K562 (cell line): ENCODE data around the gene LIMS2. TPM values are rescaled to one million over a fixed set of nuclear protein-coding genes. Genes with fewer than 3 reads are reported as not detected.

Source experiments
- ARHGAP35 ChIP-seq: fragments of 450-650 bp; IDR thresholded peaks from 2 replicates; pipeline ENCODE4 v1.6.1; 2018; ENCODE audit not compliant: partially characterized antibody
- BCL6 ChIP-seq: fragments of 250-450 bp; sonication (Bioruptor Pico); IDR thresholded peaks from 2 replicates; pipeline ENCODE4 v1.4.0; 2020
- CBX5 ChIP-seq: IDR thresholded peaks from 2 replicates; pipeline ENCODE4 v1.6.1; 2014; ENCODE audit warnings: low read depth, borderline replicate concordance
- CTCFL ChIP-seq: IDR thresholded peaks from 2 replicates; pipeline ENCODE4 v1.6.1; 2011; ENCODE audit warnings: borderline replicate concordance, low read depth, mild to moderate bottlenecking, moderate library complexity, low read length; ENCODE audit not compliant: insufficient read depth, poor library complexity, severe bottlenecking
- EZH2 ChIP-seq: IDR thresholded peaks from 2 replicates; pipeline ENCODE4 v1.6.1; 2012; ENCODE audit warnings: low read depth, mild to moderate bottlenecking, inconsistent platforms, low read length, borderline replicate concordance
- GTF2A2 ChIP-seq: IDR thresholded peaks from 2 replicates; pipeline ENCODE4 v1.6.1; 2016; ENCODE audit warnings: mild to moderate bottlenecking, missing genetic modification characterization, missing compliant biosample characterization
- HDGF ChIP-seq: fragments of 450-650 bp; IDR thresholded peaks from 2 replicates; pipeline ENCODE4 v1.6.1; 2016
- HLTF ChIP-seq: fragments of 450-650 bp; IDR thresholded peaks from 2 replicates; pipeline ENCODE4 v1.6.1; 2016
- NFXL1 ChIP-seq: fragments of 450-650 bp; formaldehyde crosslinking; IDR thresholded peaks from 2 replicates; pipeline ENCODE4 v1.4.0; 2021; ENCODE audit warnings: mild to moderate bottlenecking
- SIX5 ChIP-seq, 2 experiments: IDR thresholded peaks; 2 replicates each; pipeline ENCODE4 v1.6.1; 2011; ENCODE audit warnings: low read length in 2 of 2, borderline replicate concordance in 1 of 2, low read depth in 1 of 2, mild to moderate bottlenecking in 1 of 2, moderate library complexity in 1 of 2; ENCODE audit not compliant: insufficient read depth in 1 of 2
- TFAP4 ChIP-seq: sonication (generic); formaldehyde crosslinking; IDR thresholded peaks from 2 replicates; pipeline ENCODE4 v1.8.0; 2022; ENCODE audit warnings: missing genetic modification reagents, mild to moderate bottlenecking, moderate library complexity, borderline replicate concordance
- ZC3H4 ChIP-seq: sonication (generic); formaldehyde crosslinking; IDR thresholded peaks from 2 replicates; pipeline ENCODE4 v1.9.0; 2021; ENCODE audit warnings: missing genetic modification reagents, borderline replicate concordance
- ZNF165 ChIP-seq: fragments of 250-450 bp; sonication (Bioruptor Pico); IDR thresholded peaks from 2 replicates; pipeline ENCODE4 v1.4.0; 2020; ENCODE audit warnings: borderline replicate concordance
- polyA plus RNA-seq, 8 experiments: library from polyadenylated mRNA; depleted of rRNA in 4 of 8; stranded (reverse) in 5 of 8; unstranded in 3 of 8; fragments of >200 nt; fragmentation: Nextera tagmentation in 2 of 8; fragmentation: Illumina TruSeq in 1 of 8; extraction: Ambion mirVana in 2 of 8; extraction: Trizol in 1 of 8; gene quantifications; 2 replicates each; pipeline versions ENCODE4 v1.2.1 to v1.2.3, GENCODE V29; 2011 to 2014; ENCODE audit warnings: inconsistent platforms in 1 of 8, missing spikeins in 1 of 8
- total RNA-seq, 7 experiments: library from RNA; depleted of rRNA in 6 of 7; stranded (reverse); fragments of >200 nt in 6 of 7; fragmentation: Illumina TruSeq in 2 of 7; extraction: Trizol in 2 of 7; gene quantifications; 2 replicates each; pipeline versions ENCODE4 v1.2.1 to v1.2.3, GENCODE V29; 2011 to 2021; ENCODE audit warnings: low replicate concordance in 1 of 7
- TF ChIP-seq, protein P1 (sequence below), 2 experiments: fragments of 200-800 bp in 1 of 2; sonication (Bioruptor generic) in 1 of 2; sonication (generic) in 1 of 2; formaldehyde crosslinking in 1 of 2; IDR thresholded peaks in 1 of 2; conservative IDR thresholded peaks in 1 of 2; 2 replicates each; pipeline versions ENCODE4 v1.5.0 to v1.6.1; 2016 to 2020; ENCODE audit warnings: missing compliant biosample characterization in 1 of 2, missing genetic modification characterization in 1 of 2, missing genetic modification reagents in 1 of 2
- TF ChIP-seq, protein P2 (sequence below): fragments of 450-650 bp; IDR thresholded peaks from 2 replicates; pipeline ENCODE4 v1.6.1; 2016; ENCODE audit warnings: low read depth
- TF ChIP-seq, protein P3 (sequence below): sonication (generic); formaldehyde crosslinking; IDR thresholded peaks from 2 replicates; pipeline ENCODE4 v1.9.0; 2022; ENCODE audit warnings: mild to moderate bottlenecking, missing genetic modification reagents

LIMS2 gene
- total and polyA plus RNA-seq, 9 of the 15 experiments (the other 6 are each of a cell fraction or from before 2014, with no cell fraction given): 0.04 to 0.22 TPM; not detected in 7

GRCh38 chr2:127649684-127650040 is 25.7 kb downstream of the LIMS2 start (continued):
- 0 out of 4 replicates have a peak, but pooled peaks of 1 of the 2 experiments have one; percentile 14 for TF ChIP-seq SIX5 (IDR thresholded peaks at IDR 0.05; ENCODE audit: borderline replicate concordance in 1 of 2, insufficient read depth in 1 of 2, low read depth in 1 of 2, low read length in 2 of 2)
- no peak for TF ChIP-seq ZNF165 (CRISPR knock-in tag)
- TF ChIP-seq, protein P1, sequence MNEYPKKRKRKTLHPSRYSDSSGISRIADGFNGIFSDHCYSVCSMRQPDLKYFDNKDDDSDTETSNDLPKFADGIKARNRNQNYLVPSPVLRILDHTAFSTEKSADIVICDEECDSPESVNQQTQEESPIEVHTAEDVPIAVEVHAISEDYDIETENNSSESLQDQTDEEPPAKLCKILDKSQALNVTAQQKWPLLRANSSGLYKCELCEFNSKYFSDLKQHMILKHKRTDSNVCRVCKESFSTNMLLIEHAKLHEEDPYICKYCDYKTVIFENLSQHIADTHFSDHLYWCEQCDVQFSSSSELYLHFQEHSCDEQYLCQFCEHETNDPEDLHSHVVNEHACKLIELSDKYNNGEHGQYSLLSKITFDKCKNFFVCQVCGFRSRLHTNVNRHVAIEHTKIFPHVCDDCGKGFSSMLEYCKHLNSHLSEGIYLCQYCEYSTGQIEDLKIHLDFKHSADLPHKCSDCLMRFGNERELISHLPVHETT (CRISPR knock-in tag; conservative IDR thresholded peaks at IDR 0.05 in 1 of 2, IDR thresholded peaks at IDR 0.05 in 1 of 2): no peak
- no peak for TF ChIP-seq GTF2A2
- TF ChIP-seq HLTF: no peak
- no peak for TF ChIP-seq ZC3H4 (CRISPR knock-in tag)
- TF ChIP-seq NFXL1 (CRISPR knock-in tag): no peak
- no peak for TF ChIP-seq BCL6 (CRISPR knock-in tag)
- TF ChIP-seq HDGF: no peak
- no peak for TF ChIP-seq EZH2
- TF ChIP-seq TFAP4 (CRISPR knock-in tag): peak; percentile 68
- TF ChIP-seq CTCFL: peak; percentile 37
- TF ChIP-seq CBX5: no peak
- TF ChIP-seq, protein P2, sequence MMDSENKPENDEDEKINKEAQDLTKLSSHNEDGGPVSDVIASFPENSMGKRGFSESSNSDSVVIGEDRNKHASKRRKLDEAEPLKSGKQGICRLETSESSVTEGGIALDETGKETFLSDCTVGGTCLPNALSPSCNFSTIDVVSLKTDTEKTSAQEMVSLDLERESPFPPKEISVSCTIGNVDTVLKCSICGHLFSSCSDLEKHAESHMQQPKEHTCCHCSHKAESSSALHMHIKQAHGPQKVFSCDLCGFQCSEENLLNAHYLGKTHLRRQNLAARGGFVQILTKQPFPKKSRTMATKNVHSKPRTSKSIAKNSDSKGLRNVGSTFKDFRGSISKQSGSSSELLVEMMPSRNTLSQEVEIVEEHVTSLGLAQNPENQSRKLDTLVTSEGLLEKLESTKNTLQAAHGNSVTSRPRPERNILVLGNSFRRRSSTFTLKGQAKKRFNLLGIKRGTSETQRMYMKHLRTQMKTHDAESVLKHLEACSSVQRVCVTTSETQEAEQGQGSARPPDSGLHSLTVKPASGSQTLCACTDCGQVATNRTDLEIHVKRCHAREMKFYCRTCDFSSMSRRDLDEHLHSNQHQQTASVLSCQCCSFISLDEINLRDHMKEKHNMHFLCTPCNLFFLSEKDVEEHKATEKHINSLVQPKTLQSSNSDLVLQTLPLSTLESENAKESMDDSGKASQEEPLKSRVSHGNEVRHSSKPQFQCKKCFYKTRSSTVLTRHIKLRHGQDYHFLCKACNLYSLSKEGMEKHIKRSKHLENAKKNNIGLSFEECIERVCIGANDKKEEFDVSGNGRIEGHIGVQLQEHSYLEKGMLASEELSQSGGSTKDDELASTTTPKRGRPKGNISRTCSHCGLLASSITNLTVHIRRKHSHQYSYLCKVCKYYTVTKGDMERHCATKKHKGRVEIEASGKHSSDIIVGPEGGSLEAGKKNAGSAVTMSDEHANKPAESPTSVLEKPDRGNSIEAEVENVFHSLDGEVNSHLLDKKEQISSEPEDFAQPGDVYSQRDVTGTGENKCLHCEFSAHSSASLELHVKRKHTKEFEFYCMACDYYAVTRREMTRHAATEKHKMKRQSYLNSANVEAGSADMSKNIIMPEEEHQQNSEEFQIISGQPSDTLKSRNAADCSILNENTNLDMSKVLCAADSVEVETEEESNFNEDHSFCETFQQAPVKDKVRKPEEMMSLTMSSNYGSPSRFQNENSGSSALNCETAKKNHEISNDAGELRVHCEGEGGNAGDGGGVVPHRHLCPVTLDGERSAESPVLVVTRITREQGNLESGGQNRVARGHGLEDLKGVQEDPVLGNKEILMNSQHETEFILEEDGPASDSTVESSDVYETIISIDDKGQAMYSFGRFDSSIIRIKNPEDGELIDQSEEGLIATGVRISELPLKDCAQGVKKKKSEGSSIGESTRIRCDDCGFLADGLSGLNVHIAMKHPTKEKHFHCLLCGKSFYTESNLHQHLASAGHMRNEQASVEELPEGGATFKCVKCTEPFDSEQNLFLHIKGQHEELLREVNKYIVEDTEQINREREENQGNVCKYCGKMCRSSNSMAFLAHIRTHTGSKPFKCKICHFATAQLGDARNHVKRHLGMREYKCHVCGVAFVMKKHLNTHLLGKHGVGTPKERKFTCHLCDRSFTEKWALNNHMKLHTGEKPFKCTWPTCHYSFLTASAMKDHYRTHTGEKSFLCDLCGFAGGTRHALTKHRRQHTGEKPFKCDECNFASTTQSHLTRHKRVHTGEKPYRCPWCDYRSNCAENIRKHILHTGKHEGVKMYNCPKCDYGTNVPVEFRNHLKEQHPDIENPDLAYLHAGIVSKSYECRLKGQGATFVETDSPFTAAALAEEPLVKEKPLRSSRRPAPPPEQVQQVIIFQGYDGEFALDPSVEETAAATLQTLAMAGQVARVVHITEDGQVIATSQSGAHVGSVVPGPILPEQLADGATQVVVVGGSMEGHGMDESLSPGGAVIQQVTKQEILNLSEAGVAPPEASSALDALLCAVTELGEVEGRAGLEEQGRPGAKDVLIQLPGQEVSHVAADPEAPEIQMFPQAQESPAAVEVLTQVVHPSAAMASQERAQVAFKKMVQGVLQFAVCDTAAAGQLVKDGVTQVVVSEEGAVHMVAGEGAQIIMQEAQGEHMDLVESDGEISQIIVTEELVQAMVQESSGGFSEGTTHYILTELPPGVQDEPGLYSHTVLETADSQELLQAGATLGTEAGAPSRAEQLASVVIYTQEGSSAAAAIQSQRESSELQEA: no peak
- TF ChIP-seq, protein P3, sequence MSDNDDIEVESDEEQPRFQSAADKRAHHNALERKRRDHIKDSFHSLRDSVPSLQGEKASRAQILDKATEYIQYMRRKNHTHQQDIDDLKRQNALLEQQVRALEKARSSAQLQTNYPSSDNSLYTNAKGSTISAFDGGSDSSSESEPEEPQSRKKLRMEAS (CRISPR knock-in tag): peak; percentile 26; the same call in 1 of the 2 replicates
- no peak for TF ChIP-seq ARHGAP35
